Colonic mucosa (tissue), 4 donors: ENCODE results near the gene SCGB1A1. TPM values are rescaled to one million over a fixed set of nuclear protein-coding genes. Genes with fewer than 3 reads are reported as not detected.

Source experiments
- DNase-seq: peaks from one replicate; pipeline ENCODE4 v3.0.0-alpha.2; 2020
- H3K27ac ChIP-seq: fragments of 200-600 bp; one replicate; pipeline ENCODE4 v1.8.0; 2021
- H3K27me3 ChIP-seq: fragments of 200-600 bp; one replicate; pipeline ENCODE4 v1.8.0; 2021
- H3K36me3 ChIP-seq: fragments of 200-600 bp; one replicate; pipeline ENCODE4 v1.8.0; 2021
- H3K4me1 ChIP-seq: fragments of 200-600 bp; one replicate; pipeline ENCODE4 v1.8.0; 2021; ENCODE audit warnings: mild to moderate bottlenecking
- H3K4me3 ChIP-seq: fragments of 200-600 bp; one replicate; pipeline ENCODE4 v1.8.0; 2021
- H3K9ac ChIP-seq, 2 donors: one replicate each; pipeline ENCODE4 v1.7.0; 2013; ENCODE audit warnings: control low read depth in 2 of 2, low read depth in 2 of 2, low read length in 2 of 2
- H3K9me3 ChIP-seq: fragments of 200-600 bp; one replicate; pipeline ENCODE4 v1.8.0; 2021
- intact Hi-C: fragments of 100-400 bp; cut with DNase I; formaldehyde crosslinking; loops from one replicate; pipeline ENCODE4 v1.14.1; 2022
- total RNA-seq, 2 donors: library from RNA; stranded (reverse); fragmentation: NEBNext Ultra II Directional in 1 of 2; extraction: Animal tissue kit (Norgen Biotek cat#: 25700) in 1 of 2; gene quantifications; one replicate each; pipeline ENCODE4 v1.2.1, GENCODE V29; 2021
- TF ChIP-seq, protein P1 (sequence below): fragments of 200-600 bp; IDR thresholded peaks from one replicate; pipeline ENCODE4 v1.8.0; 2022; ENCODE audit warnings: antibody characterized with exemption, mild to moderate bottlenecking
- donor health status: healthy.
- donor health status: DM: no; HTN: no; CAD: no.
- donor health status: DM: no; HTN: no; CAD: no.

SCGB1A1 gene
- total RNA-seq, 2 donors from 2014 or later = 2.3 TPM; not detected in 1

DNA sequence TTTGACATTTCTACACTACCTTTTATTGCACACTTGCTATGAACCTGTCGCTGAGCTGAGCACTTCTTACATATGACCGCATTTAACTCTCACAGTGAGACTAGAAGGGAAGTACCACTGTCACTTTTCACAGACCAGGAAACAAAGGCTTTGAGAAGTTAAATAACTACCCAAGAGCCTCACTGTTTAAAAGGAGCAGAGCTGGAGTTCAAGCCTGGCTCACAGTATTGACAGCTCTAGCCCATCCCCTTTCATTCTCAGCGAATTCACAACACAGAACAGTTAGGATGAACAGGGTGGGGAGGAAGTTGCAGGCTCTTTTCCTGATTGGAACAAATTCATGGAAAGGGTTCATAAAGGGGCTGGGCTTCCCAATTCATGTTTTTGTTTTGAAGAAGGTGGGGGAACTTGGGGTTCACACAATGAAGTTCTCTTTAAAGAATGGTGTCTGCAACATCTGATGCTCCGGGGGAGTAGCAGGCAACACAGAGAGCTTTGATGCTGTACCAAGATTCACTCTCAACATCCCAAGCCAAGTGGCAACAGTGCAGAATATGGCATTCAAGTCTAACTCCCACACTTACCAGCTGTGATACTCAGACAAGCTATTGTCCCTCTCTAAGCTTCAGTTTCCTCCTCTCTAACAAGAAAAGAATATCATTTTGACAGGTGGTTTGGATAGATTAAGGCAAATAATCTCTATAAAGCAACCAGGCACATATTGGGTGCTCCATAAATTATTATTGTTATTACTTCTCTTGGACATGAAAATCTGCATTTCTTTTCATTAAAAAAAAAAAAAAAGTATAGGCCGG is 17.2 kb downstream of the SCGB1A1 start:
- Histone ChIP-seq H3K4me3 (no peak overlapping the region), H3K9ac (no peak overlapping the region), H3K9me3 (no peaks in the 10 kb centered on the region), H3K27ac (peak overlapping the region; percentile 37), H3K27me3 (no peaks in the 10 kb centered on the region), H3K4me1 (peaks cover 7% of the 10 kb centered on the region), H3K36me3 (no peaks in the 10 kb centered on the region)
- DNase-seq = no peak
- intact Hi-C loops = no loop called here
- TF ChIP-seq, protein P1, sequence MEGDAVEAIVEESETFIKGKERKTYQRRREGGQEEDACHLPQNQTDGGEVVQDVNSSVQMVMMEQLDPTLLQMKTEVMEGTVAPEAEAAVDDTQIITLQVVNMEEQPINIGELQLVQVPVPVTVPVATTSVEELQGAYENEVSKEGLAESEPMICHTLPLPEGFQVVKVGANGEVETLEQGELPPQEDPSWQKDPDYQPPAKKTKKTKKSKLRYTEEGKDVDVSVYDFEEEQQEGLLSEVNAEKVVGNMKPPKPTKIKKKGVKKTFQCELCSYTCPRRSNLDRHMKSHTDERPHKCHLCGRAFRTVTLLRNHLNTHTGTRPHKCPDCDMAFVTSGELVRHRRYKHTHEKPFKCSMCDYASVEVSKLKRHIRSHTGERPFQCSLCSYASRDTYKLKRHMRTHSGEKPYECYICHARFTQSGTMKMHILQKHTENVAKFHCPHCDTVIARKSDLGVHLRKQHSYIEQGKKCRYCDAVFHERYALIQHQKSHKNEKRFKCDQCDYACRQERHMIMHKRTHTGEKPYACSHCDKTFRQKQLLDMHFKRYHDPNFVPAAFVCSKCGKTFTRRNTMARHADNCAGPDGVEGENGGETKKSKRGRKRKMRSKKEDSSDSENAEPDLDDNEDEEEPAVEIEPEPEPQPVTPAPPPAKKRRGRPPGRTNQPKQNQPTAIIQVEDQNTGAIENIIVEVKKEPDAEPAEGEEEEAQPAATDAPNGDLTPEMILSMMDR = no peak

DNA sequence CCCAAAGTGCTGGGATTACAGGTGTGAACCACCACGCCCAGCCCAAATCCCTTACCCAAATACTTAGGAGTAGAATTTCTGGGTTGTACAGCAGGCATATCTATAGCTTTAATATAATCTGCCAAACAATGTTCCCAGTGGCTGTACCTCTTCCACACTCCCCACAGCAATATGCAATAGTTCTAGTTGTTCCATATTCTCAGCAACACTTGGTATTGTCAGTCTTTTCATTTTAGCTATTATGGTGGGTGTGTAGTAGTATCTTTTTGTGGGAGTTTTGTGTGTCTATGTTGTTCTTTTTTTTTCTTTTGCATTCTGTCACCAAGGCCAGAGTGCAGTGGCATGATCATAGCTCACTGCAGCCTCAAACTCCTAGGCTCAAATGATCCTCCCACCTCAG is 18.8 kb downstream of the SCGB1A1 start:
- H3K27ac ChIP-seq = no peak overlapping the region
- TF ChIP-seq, protein P1 = no peak
- H3K9ac ChIP-seq = no peak overlapping the region
- H3K4me1 ChIP-seq = peaks cover 7% of the 10 kb centered on the region
- no peaks in the 10 kb centered on the region for H3K9me3 ChIP-seq
- no peak overlapping the region for H3K4me3 ChIP-seq
- no peaks in the 10 kb centered on the region for H3K36me3 ChIP-seq
- H3K27me3 ChIP-seq = no peaks in the 10 kb centered on the region
- DNase-seq = no peak
- intact Hi-C loops = no loop called here

DNA sequence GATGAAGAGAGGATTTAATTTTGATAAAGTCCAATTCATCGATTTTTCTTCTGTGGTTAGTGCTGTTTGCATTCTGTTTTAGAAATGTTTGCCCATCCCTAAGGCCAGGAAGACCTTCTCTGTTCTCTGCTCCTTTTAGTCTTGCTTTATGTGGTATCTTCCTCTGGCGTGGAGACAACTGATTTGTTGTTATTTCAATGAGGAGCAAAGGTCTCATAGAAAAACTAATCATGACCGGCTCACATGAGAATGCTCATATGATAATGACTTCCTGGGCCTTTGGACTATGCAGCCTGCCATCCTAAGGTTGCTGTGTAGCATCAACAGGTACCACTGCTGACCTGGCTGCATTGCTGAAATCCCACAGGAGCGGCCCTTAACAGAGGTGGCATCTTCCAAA is 19.8 kb downstream of the SCGB1A1 start:
- no peak for DNase-seq
- H3K27me3 ChIP-seq = no peaks in the 10 kb centered on the region
- intact Hi-C loops = no loop called here
- H3K9ac ChIP-seq = no peak overlapping the region
- no peaks in the 10 kb centered on the region for H3K36me3 ChIP-seq
- no peak overlapping the region for H3K4me3 ChIP-seq
- H3K27ac ChIP-seq = no peak overlapping the region
- peaks cover 2% of the 10 kb centered on the region for H3K4me1 ChIP-seq
- no peaks in the 10 kb centered on the region for H3K9me3 ChIP-seq
- TF ChIP-seq, protein P1 = no peak

DNA sequence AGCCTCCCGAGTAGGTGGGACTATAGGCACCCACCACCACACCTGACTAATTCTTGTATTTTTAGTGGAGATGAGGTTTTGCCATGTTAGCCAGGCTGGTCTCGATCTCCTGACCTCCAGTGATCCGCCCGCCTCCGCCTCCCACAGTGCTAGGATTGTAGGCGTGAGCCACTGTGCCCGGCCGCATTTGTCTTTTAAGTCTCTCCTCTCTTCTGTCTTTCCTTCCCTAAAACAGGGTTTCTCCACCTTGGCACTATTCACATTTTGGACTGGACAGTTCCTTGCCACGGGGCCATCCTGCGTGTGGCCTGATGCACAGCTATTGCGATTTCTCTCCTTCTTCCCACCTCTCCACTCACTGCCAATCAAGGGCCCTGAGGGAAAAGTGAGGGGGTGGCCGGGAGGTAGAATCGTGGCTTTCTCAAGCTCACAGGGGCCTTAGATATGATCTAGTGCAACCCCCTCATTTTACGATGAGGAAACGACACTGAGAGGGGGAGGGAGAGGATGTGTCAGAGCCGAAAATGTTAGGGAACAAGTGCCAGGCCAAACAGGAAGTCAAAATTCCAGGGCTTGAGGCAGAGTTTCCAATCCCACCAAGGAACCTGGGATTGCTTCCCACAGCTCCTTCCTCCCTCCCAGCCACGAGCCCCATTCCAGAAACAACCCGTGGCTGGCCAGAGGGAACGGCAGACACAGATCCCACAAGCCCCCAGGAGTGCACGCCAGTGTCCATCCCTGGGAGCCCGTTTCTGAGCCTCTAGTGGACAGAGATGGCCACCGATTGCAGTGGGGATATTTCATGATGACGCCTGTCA is 21.2 kb downstream of the SCGB1A1 start:
- TF ChIP-seq, protein P1 = no peak
- DNase-seq = no peak
- Histone ChIP-seq H3K27ac (peak overlapping the region; percentile 37), H3K4me3 (no peak overlapping the region), H3K36me3 (no peaks in the 10 kb centered on the region), H3K4me1 (no peaks in the 10 kb centered on the region), H3K9me3 (no peaks in the 10 kb centered on the region), H3K27me3 (no peaks in the 10 kb centered on the region), H3K9ac (peak overlapping the region in 1 of 2 donors; percentile 41)
- intact Hi-C loops = no loop called here

DNA sequence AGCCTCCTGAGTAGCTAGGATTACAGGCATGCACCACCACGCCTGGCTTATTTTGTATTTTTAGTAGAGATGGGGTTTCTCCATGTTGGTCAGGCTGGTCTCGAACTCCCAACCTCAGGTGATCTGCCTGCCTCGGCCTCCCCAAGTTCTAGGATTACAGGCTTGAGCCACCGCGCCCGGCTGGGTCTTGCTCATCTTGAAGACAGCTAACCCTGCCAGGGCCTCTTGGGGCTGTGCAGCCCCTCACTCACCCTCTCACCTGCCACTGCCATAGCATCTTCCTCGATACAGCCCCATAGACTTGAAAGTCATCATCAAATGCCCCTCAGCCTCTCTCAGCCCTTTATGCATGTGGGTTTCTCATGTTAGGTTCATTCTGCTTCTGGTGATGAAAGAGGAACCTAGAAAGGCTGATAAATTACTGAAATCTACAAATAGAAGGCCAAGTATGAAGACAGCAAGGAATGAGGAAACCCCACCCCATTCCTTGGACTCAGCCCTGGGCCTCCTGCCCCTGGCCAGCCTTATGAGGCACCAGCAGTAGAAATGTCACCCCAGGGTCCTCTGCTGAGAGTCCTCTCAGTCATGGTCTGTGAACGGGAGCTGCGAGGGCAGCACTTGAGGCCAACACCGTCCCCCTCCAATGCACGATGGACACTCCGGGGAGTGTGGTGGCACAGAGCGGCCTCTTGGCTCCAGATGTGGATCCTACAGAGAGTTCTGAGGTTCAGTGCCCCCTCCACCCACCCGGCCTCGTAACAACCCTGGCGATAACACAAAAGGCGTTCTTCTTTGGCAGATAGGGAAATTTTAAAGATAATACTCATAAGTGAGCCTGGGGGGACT is 24.8 kb downstream of the SCGB1A1 start:
- peaks cover 8% of the 10 kb centered on the region for H3K4me1 ChIP-seq
- H3K9me3 ChIP-seq = no peaks in the 10 kb centered on the region
- intact Hi-C loops = no loop called here
- H3K27ac ChIP-seq = peak overlapping the region; percentile 65
- H3K9ac ChIP-seq = peak overlapping the region; percentile 64 to 65
- no peaks in the 10 kb centered on the region for H3K27me3 ChIP-seq
- no peak for DNase-seq
- H3K4me3 ChIP-seq = no peak overlapping the region
- TF ChIP-seq, protein P1 = no peak
- no peaks in the 10 kb centered on the region for H3K36me3 ChIP-seq
